Activated CD4-positive, alpha-beta T cell treated with anti-CD3 and anti-CD28 coated beads, Interleukin-2, Interleukin-6, amounts not matched to agents 100 ng/mL and 50 ng/mL, durations not matched to agents 16 hours and 8 hours (primary cell): ENCODE data around the gene PRKACA.
A peak's percentile ranks its signal among the peaks of the same experiment; 100 is the strongest.

Experiments
- DNase-seq: peaks from one replicate; pipeline ENCODE4 v3.0.0-alpha.2; 2020

Gene PRKACA

GRCh38 chr19:14117668-14118164, at the start of gene PRKACA:
Gene PRKACA, minus strand, starts transcription at chr19:14117762. Its CDS starts 215 bp downstream, at chr19:14117547.
- peak; percentile 99 for DNase-seq

- no peak for DNase-seq
Observed at GRCh38 chr19:14166999-14167575, 49.5 kb upstream of the PRKACA start.

DNA sequence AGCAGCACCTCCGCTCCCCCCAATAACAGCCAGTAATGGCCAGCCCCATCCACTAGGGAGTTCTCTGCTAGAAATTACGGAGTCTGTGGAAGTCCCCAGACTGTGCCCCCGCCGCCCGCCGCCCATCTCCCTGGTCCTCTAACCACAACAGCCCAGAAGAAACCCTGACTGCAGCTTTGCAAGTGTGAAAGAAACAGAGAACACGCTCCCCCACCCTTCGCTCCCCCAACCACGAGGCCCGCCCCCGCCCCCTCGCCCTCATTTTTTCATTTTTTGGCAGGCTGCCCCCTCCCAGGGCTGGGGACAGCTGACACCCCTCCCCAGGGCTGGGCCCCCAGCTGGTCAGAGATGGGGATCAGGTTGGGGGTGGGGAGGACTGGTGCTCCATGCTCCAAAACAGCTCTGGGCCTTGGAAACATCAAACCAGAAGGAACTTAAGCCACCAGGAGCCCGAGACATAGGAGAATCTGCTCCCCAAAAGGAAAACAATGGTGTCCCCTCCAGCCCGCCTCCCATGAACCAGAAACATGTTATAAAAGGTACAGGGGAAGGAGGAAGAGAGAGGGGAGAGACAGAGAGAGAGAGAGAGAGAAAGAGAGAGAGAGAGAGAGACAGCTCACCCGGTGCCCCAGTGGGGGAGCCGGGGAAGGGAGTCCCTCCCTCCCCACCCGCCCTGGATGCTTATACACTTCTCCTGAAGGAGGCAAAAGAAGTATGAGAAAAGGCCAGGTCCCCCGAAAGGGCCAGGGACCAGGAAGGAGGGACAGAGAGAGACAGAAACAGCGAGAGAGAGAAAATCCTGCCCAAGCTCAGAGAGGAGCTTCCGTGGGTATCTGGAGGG, 48.6 kb upstream of the PRKACA start:
- no peak for DNase-seq

DNA sequence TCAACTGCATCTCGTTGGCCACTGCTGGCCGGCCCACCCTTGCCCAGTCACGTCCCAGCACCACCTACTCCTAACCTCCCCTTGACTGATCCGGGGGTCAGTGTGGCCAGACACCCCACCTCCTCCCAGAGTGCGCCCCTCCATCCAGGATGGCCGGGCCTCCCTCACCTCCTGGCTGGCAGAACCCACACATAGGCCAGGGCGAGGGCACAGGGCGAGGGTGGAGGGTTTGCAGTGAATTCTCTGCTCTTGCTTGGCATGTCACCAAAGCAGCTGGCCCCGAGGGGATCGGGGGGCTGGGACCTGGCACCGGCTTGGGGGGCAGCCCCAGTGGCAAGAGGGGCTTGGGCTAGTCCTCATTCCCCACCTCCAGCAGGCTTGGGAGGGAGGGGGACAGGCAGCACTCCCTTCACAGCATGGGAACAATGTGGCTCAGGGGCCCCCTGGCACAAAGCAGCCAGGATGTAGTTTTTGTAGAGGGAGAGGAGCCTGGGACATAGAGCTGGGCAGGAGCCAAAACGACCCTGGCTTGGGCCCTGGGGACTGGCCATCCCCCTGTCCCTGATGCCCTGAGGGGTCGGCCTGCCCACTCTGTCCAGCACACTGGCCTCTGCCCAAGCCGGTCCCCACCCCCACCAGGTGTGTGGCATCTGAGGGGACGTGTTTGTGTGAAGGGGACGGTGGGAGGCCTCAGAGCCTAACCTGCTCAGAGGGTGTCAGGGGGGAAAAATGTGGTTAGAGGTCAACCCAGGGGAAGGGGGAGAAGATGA, 47.3 kb upstream of the PRKACA start:
- no peak for DNase-seq

DNA sequence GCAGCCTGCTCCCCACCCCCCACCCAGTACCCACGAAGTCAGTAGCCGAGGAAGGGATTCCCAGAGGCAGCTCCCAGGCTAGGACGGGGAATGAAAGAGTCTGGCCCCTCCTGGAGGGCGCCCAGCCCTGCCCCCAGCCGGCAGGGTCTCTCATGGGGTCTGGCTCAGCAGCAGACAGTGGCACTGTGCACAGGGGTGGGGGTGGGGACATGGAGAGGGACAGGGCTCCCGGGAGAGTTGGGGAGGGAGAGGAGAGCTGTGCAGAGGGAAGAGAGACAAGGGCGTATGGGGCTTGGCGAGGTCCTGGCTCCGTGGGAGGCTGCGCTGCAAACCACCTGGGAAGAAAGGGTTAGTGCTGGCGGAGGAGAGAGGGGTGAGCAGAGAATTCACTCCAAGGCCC, 46.5 kb upstream of the PRKACA start:
- no peak for DNase-seq

- no peak for DNase-seq
Observed at GRCh38 chr19:14162871-14163297, 45.3 kb upstream of the PRKACA start.

- no peak for DNase-seq
Observed at GRCh38 chr19:14161305-14161704, 43.7 kb upstream of the PRKACA start.

DNA sequence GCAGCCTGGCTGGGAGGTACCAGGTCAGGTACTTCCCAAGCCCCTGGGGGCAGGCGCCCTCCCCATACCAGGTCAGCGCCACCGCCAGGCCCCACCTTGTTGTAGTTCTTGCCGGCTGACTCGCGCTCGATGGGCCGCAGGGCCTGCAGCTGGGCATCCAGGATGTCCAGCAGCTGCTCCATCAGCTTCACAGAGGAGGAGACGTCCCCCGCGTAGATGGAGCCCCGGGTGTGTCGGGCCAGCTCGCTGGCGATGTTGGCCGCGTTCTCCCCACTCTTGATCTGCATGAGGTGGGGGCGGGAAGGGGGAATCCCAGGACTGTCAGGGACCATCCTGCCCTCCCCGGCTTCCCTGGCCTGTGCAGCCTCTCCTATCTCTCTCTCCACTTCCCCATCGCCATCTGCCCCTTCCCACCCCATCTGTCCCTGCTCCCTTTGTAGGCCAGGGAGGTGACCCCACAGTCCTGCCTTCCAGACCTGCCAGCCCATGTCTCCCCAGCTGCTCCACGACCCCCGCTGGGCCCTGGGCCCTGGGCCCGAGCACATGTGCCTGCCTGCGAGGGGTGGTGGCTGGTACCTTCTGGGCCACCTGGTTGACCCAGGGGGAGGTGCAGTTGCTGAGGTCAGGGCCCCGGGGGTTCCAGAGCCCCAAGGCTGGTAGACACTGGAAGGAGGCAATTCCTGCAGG, 42.6 kb upstream of the PRKACA start:
- no peak for DNase-seq

DNA sequence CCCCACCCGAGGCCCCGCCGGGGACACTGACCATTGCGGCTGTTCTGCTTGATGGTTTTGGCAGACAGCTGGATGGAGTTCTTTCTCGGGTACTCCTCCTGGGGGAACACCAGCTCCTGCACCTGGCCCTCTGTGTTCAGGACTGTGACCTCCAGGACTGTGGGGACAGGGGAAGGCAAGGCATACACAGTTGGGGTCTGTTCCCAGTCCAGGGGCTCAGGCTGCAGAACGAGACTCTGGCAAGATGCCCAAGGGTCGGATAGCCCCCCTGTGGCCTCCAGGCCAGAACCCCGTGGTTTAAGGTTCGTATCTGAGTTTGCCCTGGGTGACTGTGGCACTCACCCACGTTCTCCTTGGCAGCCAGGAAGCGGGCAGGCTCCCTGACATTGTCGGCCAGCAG, 41.5 kb upstream of the PRKACA start:
- DNase-seq, result no peak

- no peak for DNase-seq
Observed at GRCh38 chr19:14158276-14159023, 40.9 kb upstream of the PRKACA start.

GRCh38 chr19:14156971-14157717, 39.6 kb upstream of the PRKACA start:
- no peak for DNase-seq

DNA sequence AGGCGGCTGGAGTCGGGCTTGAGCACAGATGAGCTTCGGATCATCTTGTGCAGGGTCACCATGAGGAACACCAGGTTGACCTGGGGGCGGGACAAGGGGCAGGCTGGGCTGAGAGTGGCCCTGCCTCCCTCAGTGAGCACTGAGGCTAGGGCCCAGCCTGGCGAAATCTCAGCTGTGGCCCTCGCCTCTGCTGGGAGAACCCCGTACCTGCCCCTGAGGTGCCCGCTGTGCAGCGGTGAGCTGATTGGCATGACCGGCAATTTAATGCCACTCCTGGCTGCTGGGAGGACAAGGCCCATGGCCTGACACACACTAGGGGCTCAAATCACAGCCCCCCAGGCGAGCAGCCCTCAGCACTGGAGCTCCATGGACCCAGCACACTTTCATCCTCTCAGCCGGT, 38.6 kb upstream of the PRKACA start:
- no peak for DNase-seq

DNA sequence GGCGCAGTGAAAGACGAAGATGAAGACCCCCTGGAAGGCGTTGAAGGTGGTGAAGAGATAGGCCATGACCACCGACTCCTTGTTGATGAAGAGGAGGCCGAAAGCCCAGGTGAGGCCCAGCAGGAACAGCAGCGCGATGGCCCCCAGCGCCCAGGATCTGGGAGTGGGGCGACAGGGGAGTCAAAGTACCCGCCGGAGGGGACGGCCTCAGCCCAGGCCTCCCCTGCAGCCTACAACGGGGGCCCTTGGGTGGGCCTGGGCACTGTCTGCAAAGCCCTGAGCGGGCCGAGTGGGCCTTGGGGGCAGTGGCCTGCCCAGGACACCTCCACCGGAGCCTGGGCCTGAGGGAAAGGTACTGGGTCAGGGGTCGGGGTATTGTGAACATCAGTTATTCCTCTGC, 37.8 kb upstream of the PRKACA start:
- no peak for DNase-seq

DNA sequence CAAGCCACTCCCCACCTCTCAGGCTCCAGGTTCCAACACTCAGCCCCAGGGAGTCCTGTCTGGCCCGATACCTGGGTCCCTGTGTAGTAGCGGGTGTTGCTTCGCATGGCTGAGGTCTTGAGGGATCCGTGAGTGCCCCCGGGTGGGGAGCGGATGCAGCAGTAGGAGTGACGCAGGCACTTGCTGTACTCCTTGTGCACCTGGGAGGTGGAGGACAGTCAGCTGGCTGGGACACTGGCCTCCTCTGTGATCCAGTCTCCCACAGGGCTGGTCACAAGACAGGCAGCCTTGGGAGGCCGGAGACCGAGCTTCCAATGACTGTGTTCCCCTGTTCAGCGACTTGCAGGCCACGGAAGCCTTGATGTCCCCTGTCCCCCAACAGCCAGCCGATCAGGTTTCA, 35.2 kb upstream of the PRKACA start:
- no peak for DNase-seq

GRCh38 chr19:14150770-14151661, 33.5 kb upstream of the PRKACA start:
- DNase-seq, result no peak

- no peak for DNase-seq
Observed at GRCh38 chr19:14150041-14150769, 32.6 kb upstream of the PRKACA start.

DNA sequence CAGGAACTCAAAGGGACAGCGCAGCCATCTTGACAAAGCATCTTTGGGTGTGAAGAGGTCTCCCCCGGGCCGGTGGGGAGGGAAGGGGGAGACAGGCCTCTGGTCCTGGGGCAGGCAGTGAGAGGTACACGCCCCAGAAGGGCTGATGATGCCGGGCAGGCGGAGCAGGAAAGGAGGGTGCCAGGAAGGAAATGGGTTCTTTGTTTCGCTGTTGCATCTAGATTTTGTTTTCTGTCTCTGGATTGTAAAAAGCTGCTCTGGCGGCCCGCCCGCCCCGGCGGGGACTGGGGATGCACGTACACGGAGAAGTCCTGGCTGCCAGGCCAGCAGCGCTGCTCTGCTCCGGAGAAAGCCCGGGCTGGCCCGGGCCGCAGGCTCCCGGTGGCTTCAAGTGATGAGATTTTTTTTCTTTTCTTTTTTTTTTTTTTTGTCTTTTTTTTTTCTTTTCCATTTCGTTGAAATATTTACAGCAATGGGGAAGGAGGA, 32.0 kb upstream of the PRKACA start:
- peak; percentile 61 for DNase-seq

DNA sequence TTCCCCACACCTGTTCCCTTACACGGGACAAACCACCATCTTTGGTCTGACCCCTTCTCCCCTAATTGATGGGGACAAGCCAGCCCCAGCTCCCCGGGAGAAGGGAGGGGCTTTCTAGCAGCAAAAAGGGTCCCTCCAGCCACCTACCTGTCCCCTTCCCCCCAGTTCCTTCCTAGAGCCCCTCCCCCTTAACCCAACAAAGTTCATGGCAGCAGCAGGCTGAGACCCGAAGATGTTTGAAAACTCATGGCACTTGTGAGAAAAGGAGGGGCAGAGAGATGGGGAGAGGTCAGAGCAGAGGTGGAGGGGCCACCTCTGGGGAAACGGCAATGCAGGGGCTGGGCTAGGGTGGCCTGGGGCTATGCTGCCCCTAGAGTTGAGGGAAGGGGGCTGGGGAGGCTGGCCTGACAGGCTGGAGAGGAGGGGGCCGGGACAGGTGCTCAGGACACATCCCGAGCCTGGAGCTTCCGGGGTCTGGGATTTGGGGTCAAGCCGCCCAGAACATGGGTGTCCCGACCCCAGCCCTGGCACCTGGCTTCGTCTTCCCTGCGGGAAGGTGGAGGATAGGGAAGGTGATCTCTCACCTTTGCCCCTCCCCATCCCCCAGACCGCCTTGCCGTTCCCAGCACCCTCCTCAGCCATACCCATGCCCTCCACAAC, 31.3 kb upstream of the PRKACA start:
- DNase-seq, result no peak
